Activated T-cell treated with anti-CD3 and anti-CD28 coated beads for 24 hours (primary cell): ENCODE data around the gene SLC16A10.
"Not testable (repeated sequence)": the region's sequence is repeated elsewhere in the genome, so short reads cannot be mapped to it uniquely, and the experiment has no call there.

Experiments used
- DNase-seq: peaks from one replicate; pipeline ENCODE4 v3.0.0-alpha.2; 2020; ENCODE audit warnings: low read depth

The SLC16A10 gene, protein sequence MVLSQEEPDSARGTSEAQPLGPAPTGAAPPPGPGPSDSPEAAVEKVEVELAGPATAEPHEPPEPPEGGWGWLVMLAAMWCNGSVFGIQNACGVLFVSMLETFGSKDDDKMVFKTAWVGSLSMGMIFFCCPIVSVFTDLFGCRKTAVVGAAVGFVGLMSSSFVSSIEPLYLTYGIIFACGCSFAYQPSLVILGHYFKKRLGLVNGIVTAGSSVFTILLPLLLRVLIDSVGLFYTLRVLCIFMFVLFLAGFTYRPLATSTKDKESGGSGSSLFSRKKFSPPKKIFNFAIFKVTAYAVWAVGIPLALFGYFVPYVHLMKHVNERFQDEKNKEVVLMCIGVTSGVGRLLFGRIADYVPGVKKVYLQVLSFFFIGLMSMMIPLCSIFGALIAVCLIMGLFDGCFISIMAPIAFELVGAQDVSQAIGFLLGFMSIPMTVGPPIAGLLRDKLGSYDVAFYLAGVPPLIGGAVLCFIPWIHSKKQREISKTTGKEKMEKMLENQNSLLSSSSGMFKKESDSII

DNA sequence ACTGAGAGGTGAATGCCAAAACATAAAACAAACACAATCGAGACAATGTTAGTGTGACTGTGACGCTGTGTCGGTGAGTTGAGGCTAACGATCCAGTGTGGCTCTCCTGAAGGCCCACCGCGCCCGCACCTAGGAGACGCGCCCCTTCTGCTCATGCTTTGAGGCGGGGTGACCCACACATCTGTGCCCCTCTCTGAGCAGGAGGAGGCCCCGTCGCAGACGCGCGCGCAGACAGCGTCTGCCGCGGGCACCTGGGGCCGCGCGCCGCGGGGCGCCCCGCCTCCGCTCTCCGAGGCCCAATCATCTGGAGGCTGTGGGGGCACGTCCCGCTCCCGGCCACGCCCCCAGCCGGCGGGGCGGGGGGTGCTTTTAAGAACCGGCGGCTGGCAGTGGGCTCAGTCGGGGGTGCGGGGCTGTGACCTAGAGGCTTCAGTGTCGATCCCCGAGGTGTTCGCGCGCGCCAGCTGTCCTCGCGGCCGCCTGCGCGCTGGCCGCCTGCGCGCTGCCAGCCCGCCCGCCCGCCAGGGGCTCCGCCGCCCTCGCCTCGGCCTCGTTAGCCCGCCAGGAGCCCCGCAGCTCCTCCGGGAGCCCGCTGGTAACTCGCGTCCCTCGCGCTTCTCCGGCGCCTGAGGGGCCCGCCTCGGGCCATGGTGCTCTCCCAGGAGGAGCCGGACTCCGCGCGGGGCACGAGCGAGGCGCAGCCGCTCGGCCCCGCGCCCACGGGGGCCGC is at the start of gene SLC16A10:
Gene SLC16A10, plus strand, starts transcription at position 398 of the 730 bp plus-strand sequence. Its CDS starts 250 bp downstream, at position 648.
- DNase-seq = peak; percentile 73

GRCh38 chr6:111038534-111039252 is 48.6 kb upstream of the SLC16A10 start:
- no peak for DNase-seq

- DNase-seq = no peak
Observed at GRCh38 chr6:111041917-111042316, 45.4 kb upstream of the SLC16A10 start.

GRCh38 chr6:111047244-111047643 is 40.1 kb upstream of the SLC16A10 start:
- no peak for DNase-seq

- DNase-seq = no peak
Observed at GRCh38 chr6:111050261-111051023, 36.9 kb upstream of the SLC16A10 start.

- no peak for DNase-seq
Observed at GRCh38 chr6:111052171-111052570, 35.1 kb upstream of the SLC16A10 start.

- no peak for DNase-seq
Observed at GRCh38 chr6:111057074-111057752, 30.1 kb upstream of the SLC16A10 start.

- no peak for DNase-seq
Observed at GRCh38 chr6:111061508-111061907, 25.8 kb upstream of the SLC16A10 start.

DNA sequence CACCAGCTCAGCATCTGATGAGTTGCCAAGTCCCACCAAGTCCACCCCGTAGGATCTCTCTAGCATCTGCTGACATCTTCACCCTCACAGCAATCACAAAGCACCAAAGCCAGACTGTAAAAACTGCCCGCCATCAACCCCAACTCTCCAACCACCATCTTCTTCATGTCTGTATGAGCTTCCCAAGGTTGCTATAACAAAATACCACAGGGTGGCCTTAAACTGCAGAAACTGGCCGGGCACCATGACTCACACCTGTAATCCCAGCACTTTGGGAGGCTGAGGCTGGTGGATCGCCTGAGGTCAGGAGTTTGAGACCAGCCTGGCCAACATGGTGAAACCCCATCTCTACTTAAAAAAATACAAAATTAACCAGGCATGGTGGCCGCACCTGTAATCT is 25.3 kb upstream of the SLC16A10 start:
- DNase-seq = not testable (repeated sequence)

DNA sequence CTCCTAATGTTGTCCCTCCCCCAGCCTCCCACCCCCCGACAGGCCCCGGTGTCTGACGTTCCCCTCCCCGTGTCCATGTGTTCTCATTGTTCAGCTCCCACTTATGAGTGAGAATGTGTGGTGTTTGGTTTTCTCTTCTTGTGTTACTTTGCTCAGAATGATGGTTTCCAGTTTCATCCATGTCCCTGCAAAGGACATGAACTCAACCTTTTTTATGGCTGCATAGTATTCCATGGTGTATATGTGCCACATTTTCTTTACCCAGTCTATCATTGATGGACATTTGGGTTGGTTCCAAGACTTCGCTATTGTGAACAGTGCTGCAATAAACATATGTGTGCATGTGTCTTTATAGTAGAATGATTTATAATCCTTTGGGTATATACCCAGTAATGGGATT is 24.4 kb upstream of the SLC16A10 start:
- DNase-seq = not testable (repeated sequence)

DNA sequence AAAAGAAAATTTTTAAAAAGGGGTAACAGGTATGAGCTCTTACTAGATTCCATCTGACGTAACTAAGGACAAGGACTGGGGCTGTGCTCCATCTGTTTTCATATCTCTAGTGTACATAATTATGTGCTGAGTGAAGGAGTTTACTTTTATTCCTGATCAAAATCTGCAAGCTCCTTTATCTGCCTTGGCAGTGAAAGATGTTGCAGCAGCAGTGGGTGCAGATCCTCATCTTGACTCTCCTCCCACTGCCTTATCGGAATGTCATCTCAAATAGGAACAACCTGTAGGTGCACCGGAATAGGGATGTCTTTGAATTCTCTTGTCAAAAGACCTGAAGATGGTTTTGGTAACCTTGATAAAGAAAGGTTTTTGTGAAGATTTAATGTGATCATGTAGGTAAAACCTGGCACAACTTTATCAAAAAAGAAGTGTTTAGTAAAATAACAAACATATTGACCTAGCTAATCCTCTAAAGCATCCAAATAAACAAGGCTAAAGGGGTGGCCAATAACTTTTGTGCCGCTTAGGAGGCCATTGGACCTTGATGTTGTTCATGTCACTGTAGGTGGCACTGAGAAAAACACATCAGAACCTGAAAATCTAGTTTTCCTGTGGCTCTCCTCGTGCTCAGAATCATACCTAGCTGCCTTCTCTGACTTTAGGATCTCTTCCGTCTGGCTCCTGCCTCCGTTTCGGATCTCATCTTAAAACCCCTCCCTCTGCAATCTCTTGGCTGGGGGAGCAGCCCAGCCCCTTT is 19.0 kb upstream of the SLC16A10 start:
- DNase-seq = no peak

DNA sequence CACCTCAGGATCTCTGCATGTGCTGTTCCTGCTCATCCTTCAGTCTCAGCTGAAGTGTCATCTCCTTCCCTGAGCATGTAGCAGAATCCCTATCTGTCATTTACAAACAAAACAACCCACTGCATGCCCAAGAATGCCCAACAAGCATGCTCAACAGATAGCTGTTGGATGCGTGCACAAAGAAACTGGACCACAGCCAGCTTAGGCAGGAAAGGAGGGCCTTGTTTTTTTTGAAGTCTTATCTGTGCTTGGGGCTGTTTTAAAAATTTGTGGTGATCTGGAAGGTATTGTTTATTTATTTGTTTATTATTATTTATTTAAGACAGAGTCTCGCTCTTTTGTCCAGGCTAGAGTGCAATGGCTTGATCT is 18.5 kb upstream of the SLC16A10 start:
- no peak for DNase-seq

- no peak for DNase-seq
Observed at GRCh38 chr6:111069382-111070104, 17.8 kb upstream of the SLC16A10 start.

DNA sequence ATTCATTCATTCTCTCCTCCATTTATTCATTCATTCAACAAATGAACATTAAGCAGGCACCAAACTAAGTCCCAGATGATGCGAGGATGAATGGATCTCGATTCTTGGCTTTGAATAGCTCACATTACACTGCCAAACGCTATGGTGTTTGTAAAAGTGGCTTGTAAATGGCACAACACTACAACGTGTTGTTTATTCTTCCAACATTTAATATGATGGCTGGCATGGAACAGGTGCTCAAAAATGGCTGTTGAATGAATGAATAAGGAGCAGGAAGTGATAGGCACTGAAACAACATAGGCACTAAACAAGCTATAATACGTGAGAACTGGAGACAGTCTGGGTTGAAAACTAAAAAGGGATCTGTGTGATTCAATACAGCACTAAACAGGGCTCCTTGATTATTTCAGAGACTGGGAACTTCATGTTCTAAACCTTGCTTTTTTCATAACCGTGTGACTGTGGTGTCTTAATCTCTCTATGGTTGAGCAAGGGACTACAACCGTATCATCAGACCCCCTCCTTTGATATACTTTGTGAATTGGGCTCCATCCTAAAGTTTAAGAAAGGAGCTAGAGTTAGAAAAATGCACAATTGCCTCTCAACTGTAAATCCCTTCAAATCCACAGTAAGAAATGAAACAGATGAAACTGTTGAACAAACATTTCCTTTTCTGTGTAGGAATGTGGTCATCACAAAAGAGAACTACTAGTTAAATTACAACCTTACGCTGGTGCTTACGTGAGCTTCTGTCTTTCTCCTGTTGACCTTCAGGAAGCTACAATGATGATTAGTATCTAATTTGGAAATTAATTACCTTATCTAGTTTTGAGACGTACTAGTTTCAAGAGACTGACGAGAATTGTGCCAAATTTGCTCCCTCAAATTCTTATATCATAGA is 16.9 kb upstream of the SLC16A10 start:
- DNase-seq = no peak

DNA sequence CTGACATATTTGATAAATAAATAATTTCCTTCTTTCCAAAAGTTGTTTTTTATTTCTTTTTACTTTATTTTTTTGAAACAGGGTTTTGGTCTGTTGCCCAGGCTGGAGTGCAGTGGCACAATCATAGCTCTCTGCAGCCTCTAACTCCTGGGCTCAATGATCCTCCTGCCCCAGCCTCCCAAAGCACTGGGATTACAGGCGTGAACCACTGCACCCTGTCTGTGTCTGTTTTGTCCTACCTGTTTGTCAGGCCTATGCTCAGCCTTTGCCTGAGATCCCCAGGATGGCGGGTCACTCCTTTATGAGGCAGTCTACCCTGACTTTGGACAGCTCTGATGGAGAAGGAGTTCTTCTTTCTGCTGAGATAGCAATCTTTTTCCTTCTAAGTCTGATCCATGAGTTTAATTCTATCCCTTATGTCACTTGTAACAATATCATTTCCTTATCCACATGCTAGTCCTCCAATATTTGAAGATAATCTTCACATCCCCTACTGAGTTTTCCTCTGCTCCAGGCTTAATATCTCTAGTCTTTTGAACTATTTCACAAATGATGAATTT is 14.4 kb upstream of the SLC16A10 start:
- no peak for DNase-seq

- no peak for DNase-seq
Observed at GRCh38 chr6:111074311-111074710, 13.0 kb upstream of the SLC16A10 start.

DNA sequence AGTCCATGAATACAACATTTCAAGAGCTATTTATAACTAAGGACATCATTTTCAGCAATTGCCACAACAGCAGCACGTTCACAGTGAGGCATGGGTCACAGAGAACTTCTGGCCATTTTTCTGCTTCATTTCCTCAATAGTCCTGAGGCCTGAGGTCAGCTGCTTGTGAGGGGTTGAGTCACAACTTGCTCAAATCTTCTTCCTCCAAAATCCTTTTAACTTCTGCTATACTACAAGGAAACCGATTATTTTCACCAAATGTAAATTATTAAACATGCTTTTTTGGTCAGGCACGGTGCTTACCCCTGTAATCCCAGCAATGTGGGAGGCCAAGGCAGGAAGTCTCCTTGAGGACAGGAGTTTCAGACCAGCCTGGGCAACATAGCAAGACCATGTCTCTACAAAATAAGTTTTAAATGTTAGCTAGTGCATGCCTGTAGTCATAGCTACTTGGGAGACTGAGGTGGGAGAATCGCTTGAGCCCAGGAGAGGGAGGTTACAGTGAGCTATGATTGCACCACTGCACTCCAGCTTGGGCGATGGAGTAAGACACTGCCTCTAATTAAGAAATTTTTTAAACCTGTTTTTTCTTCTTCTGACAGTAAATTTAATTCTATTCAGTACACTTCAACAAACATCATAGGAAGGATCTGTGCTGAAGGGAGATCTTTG is 11.1 kb upstream of the SLC16A10 start:
- DNase-seq = no peak

GRCh38 chr6:111080698-111081097 is 6.6 kb upstream of the SLC16A10 start:
- no peak for DNase-seq
